HEK293 (cell line): ENCODE measurements around the gene FADS2.

Experiments used
- CTCF ChIA-PET: fragments of 350-600 bp; formaldehyde crosslinking; extraction: SDS; loops from one replicate; lab custom pipeline; 2021; ENCODE audit warnings: antibody characterized with exemption; lab: Yijun Ruan, JAX
- POLR2A ChIA-PET: fragments of 300-600 bp; formaldehyde crosslinking; extraction: SDS; loops from one replicate; lab custom pipeline; 2020; ENCODE audit warnings: antibody characterized with exemption, inconsistent platforms; lab: Yijun Ruan, JAX
- H3K27ac ChIP-seq: fragments of 200-500 bp; sonication (Bioruptor generic); 2 replicates; pipeline ENCODE4 v1.5.1; 2014; ENCODE audit warnings: low read depth, low read length, control low read depth, inconsistent platforms; ENCODE audit errors: extremely low read depth
- H3K36me3 ChIP-seq, 2 experiments: fragments of 200-500 bp in 1 of 2; sonication (Bioruptor generic) in 1 of 2; 1 replicate in 1 of 2; 2 replicates in 1 of 2; pipeline ENCODE4 v1.5.1; 2014 to 2017; ENCODE audit warnings: inconsistent platforms in 2 of 2, low read length in 2 of 2; ENCODE audit not compliant: control insufficient read depth in 2 of 2, insufficient read depth in 1 of 2
- H3K4me1 ChIP-seq: fragments of 200-500 bp; sonication (Bioruptor generic); 2 replicates; pipeline ENCODE4 v1.5.1; 2014; ENCODE audit warnings: mild to moderate bottlenecking, low read length, inconsistent platforms; ENCODE audit not compliant: control insufficient read depth, insufficient read depth
- H3K4me3 ChIP-seq: 2 replicates; pipeline ENCODE4 v1.5.1; 2011; ENCODE audit warnings: low read depth, mild to moderate bottlenecking, control low read depth, low read length, moderate library complexity
- H3K9me3 ChIP-seq: fragments of 200-500 bp; sonication (Bioruptor generic); 2 replicates; pipeline ENCODE4 v1.5.1; 2014; ENCODE audit warnings: low read depth, low read length, inconsistent platforms; ENCODE audit not compliant: control insufficient read depth, insufficient read depth
- CTCF ChIP-seq: fragments of 450-650 bp; formaldehyde crosslinking; IDR thresholded peaks from 2 replicates; pipeline ENCODE4 v1.5.1; 2016; ENCODE audit warnings: missing biosample characterization, missing genetic modification characterization
- EGR2 ChIP-seq: fragments of 450-650 bp; formaldehyde crosslinking; IDR thresholded peaks from 2 replicates; pipeline ENCODE4 v1.5.1; 2016; ENCODE audit warnings: low read depth, missing biosample characterization, missing genetic modification characterization
- GLIS1 ChIP-seq: fragments of 450-650 bp; formaldehyde crosslinking; IDR thresholded peaks from 2 replicates; pipeline ENCODE4 v1.5.1; 2016; ENCODE audit warnings: missing biosample characterization, missing genetic modification characterization
- IKZF3 ChIP-seq: fragments of 450-650 bp; IDR thresholded peaks from 2 replicates; pipeline ENCODE4 v1.5.0; 2018; ENCODE audit warnings: missing biosample characterization, mild to moderate bottlenecking, missing genetic modification characterization, moderate library complexity
- INSM2 ChIP-seq: fragments of 450-650 bp; formaldehyde crosslinking; IDR thresholded peaks from 2 replicates; pipeline ENCODE4 v1.5.1; 2016; ENCODE audit warnings: missing biosample characterization, missing genetic modification characterization
- KLF8 ChIP-seq: fragments of 450-650 bp; formaldehyde crosslinking; IDR thresholded peaks from 2 replicates; pipeline ENCODE4 v1.5.1; 2016; ENCODE audit warnings: missing biosample characterization, missing genetic modification characterization
- KLF9 ChIP-seq: fragments of 450-650 bp; formaldehyde crosslinking; IDR thresholded peaks from 2 replicates; pipeline ENCODE4 v1.5.1; 2016; ENCODE audit warnings: missing biosample characterization, missing genetic modification characterization, low read depth
- MZF1 ChIP-seq: fragments of 450-650 bp; formaldehyde crosslinking; IDR thresholded peaks from 2 replicates; pipeline ENCODE4 v1.5.1; 2017; ENCODE audit warnings: missing biosample characterization, missing genetic modification characterization, borderline replicate concordance
- OSR2 ChIP-seq: fragments of 450-650 bp; formaldehyde crosslinking; IDR thresholded peaks from 2 replicates; pipeline ENCODE4 v1.5.1; 2016; ENCODE audit warnings: missing biosample characterization, missing genetic modification characterization
- ZBTB8A ChIP-seq: fragments of 450-650 bp; formaldehyde crosslinking; IDR thresholded peaks from 2 replicates; pipeline ENCODE4 v1.5.1; 2016; ENCODE audit warnings: missing biosample characterization, missing genetic modification characterization
- ZNF121 ChIP-seq: fragments of 450-650 bp; formaldehyde crosslinking; IDR thresholded peaks from 2 replicates; pipeline ENCODE4 v1.5.1; 2016; ENCODE audit warnings: missing biosample characterization, missing genetic modification characterization
- ZNF223 ChIP-seq: fragments of 450-650 bp; formaldehyde crosslinking; IDR thresholded peaks from 2 replicates; pipeline ENCODE4 v1.5.1; 2016; ENCODE audit warnings: missing biosample characterization, missing genetic modification characterization
- ZNF280D ChIP-seq: fragments of 450-650 bp; formaldehyde crosslinking; IDR thresholded peaks from 2 replicates; pipeline ENCODE4 v1.5.1; 2016; ENCODE audit warnings: missing biosample characterization, missing genetic modification characterization
- ZNF350 ChIP-seq: fragments of 450-650 bp; formaldehyde crosslinking; IDR thresholded peaks from 2 replicates; pipeline ENCODE4 v1.5.0; 2017; ENCODE audit warnings: missing biosample characterization, mild to moderate bottlenecking, missing genetic modification characterization
- ZNF394 ChIP-seq: fragments of 450-650 bp; formaldehyde crosslinking; IDR thresholded peaks from 2 replicates; pipeline ENCODE4 v1.5.1; 2016; ENCODE audit warnings: missing biosample characterization, missing genetic modification characterization, mild to moderate bottlenecking, moderate library complexity, borderline replicate concordance
- ZNF398 ChIP-seq: fragments of 450-650 bp; formaldehyde crosslinking; IDR thresholded peaks from 2 replicates; pipeline ENCODE4 v1.5.1; 2017; ENCODE audit warnings: missing biosample characterization, missing genetic modification characterization
- ZNF48 ChIP-seq: fragments of 450-650 bp; formaldehyde crosslinking; IDR thresholded peaks from 2 replicates; pipeline ENCODE4 v1.5.1; 2016; ENCODE audit warnings: missing biosample characterization, missing genetic modification characterization
- ZNF544 ChIP-seq: fragments of 450-650 bp; formaldehyde crosslinking; IDR thresholded peaks from 2 replicates; pipeline ENCODE4 v1.5.0; 2017; ENCODE audit warnings: missing biosample characterization, missing genetic modification characterization
- ZNF596 ChIP-seq: fragments of 450-650 bp; IDR thresholded peaks from 2 replicates; pipeline ENCODE4 v1.5.0; 2018; ENCODE audit warnings: missing biosample characterization, mild to moderate bottlenecking, missing genetic modification characterization, moderate library complexity
- ZNF692 ChIP-seq: fragments of 450-650 bp; formaldehyde crosslinking; IDR thresholded peaks from 2 replicates; pipeline ENCODE4 v1.5.1; 2016; ENCODE audit warnings: missing biosample characterization, missing genetic modification characterization
- ZXDB ChIP-seq: fragments of 450-650 bp; formaldehyde crosslinking; IDR thresholded peaks from 2 replicates; pipeline ENCODE4 v1.5.1; 2016; ENCODE audit warnings: missing biosample characterization, missing genetic modification characterization

Gene FADS2

GRCh38 chr11:61908730-61909316 lies 80.7 kb downstream of the FADS2 start (continued):
- TF ChIP-seq KLF9 (tag by site-specific recombination) (no peak), ZNF398 (tag by site-specific recombination) (no peak), ZNF544 (tag by site-specific recombination) (no peak)

GRCh38 chr11:61910187-61911127 lies 82.4 kb downstream of the FADS2 start:
- CTCF ChIA-PET, result interaction anchor here (1.1 to 3.9 kb wide), 2 partner anchors 11 to 38 kb away, joined by 3 to 59 read pairs; no protein-coding TSS in a partner anchor
- no peaks in the 10 kb centered on the region for H3K4me1 ChIP-seq
- 0 out of 2 replicates have a peak, but pooled peaks have one; percentile 34 for TF ChIP-seq ZNF692 (tag by site-specific recombination)
- no peak for TF ChIP-seq ZBTB8A (tag by site-specific recombination)
- no peak overlapping the region for H3K27ac ChIP-seq
- no peaks in the 10 kb centered on the region for H3K9me3 ChIP-seq
- no peak overlapping the region for H3K4me3 ChIP-seq
- POLR2A ChIA-PET, result no interaction called here
- peaks cover 0 to 6% of the 10 kb centered on the region in 2 experiments; a peak in 1 of 3 replicates for H3K36me3 ChIP-seq

- H3K27ac ChIP-seq, result no peak overlapping the region
- no peaks in the 10 kb centered on the region for H3K9me3 ChIP-seq
- no peaks in the 10 kb centered on the region for H3K4me1 ChIP-seq
- ChIA-PET CTCF (no interaction called here), POLR2A (no interaction called here)
- peaks cover 0 to 3% of the 10 kb centered on the region in 2 experiments; a peak in 1 of 3 replicates for H3K36me3 ChIP-seq
- H3K4me3 ChIP-seq, result no peak overlapping the region
- TF ChIP-seq ZNF350 (tag by site-specific recombination) (no peak), ZNF596 (tag by site-specific recombination) (no peak), ZNF121 (tag by site-specific recombination) (no peak), IKZF3 (tag by site-specific recombination) (no peak), ZNF223 (tag by site-specific recombination) (no peak), EGR2 (tag by site-specific recombination) (no peak), GLIS1 (tag by site-specific recombination) (no peak), MZF1 (tag by site-specific recombination) (no peak), INSM2 (tag by site-specific recombination) (no peak), CTCF (tag by site-specific recombination) (no peak), ZNF280D (tag by site-specific recombination) (no peak), OSR2 (no peak), ZNF48 (tag by site-specific recombination) (no peak), ZXDB (tag by site-specific recombination) (no peak), KLF8 (tag by site-specific recombination) (no peak), ZNF394 (tag by site-specific recombination) (no peak)
Measured at GRCh38 chr11:61911128-61911700, 83.1 kb downstream of the FADS2 start.
